Upper lobe of left lung (tissue), 4 donors: ENCODE results near the gene SYNE4.

Source experiments
- CTCF ChIP-seq, 6 experiments: fragments of 450-650 bp in 4 of 6; fragments of 200-600 bp in 2 of 6; sonication (generic) in 2 of 6; IDR thresholded peaks; one replicate each; pipeline ENCODE4 v1.5.1; 2016 to 2019; ENCODE audit warnings: antibody characterized with exemption in 6 of 6
- POLR2A ChIP-seq, 4 donors: fragments of 450-650 bp; IDR thresholded peaks; one replicate each; pipeline ENCODE4 v1.5.1; 2016 to 2017; ENCODE audit warnings: antibody characterized with exemption in 4 of 4, mild to moderate bottlenecking in 2 of 4
- POLR2AphosphoS5 ChIP-seq, 2 donors: sonication (generic); formaldehyde crosslinking; IDR thresholded peaks; one replicate each; pipeline ENCODE4 v1.5.1; 2017; ENCODE audit warnings: antibody characterized with exemption in 2 of 2

GRCh38 chr19:35973487-35973886 is 35.1 kb downstream of the SYNE4 start:
- TF ChIP-seq CTCF (IDR thresholded peaks at IDR 0.05) = no peak
- no peak for TF ChIP-seq POLR2AphosphoS5 (IDR thresholded peaks at IDR 0.05)
- TF ChIP-seq POLR2A (IDR thresholded peaks at IDR 0.05) = no peak
